ENCODE data around the gene TSKU. TPM values are rescaled to one million over a fixed set of nuclear protein-coding genes. Genes with fewer than 3 reads are reported as not detected.

The TSKU gene
- total and polyA plus RNA-seq, 9 of the 15 experiments (the other 6 are each of a cell fraction or from before 2014, with no cell fraction given) = 0.60 to 11.9 (median 8.4) TPM

DNA sequence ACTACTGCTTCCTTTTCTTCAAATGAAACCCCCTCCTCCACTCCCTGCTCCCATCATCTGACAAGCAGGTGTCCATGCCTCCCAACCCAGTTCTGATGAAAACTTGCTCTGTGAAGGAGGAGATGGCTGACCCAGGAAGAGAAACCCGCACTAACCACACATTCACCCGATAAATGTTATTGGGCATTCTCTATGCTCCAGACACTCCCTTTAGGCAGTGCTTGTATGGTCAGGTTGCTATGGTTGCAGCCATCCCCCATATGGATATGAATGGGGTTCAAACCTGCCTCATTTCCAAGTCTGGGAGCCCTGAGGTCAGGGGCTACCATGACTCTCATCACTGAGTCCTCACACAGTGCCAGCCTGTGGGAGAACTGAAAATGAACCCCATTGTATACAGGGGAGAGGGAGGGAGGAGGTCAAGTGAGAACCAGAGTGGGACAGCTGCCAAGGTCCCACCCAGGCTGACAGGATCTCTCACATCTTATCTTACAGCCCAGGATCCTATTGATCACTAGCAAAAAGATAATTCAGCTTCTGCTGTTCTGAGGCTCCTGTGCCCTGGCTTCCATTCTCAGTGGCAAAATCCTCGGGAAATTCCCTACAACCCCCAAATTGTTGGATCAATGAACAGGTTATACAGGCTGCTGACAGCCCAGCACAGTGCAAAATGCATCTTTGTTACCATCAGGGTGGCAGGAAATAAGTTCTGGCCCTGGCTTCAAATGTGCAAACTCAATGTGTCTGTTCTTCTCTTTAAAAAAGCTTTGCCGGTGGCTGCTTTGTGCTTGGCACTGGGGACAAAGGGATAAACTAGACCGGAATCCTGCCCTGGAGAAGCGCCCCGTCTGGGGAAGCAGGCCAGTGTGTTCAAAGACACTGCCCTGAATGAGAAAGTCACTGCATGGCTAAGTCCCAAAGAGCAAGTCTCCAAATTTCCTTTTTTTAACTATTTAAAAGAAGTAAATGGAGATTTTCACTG, 54.8 kb downstream of the TSKU start:
- Histone ChIP-seq H3K9me3 (replicated peaks; ENCODE audit: control insufficient read depth, insufficient read depth, low read depth, low read length) (no peaks in the 10 kb centered on the region), H3K4me2 (ENCODE audit: insufficient read depth, low read length) (peak overlapping the region; percentile 6; the same call in 1 of the 2 replicates), H3K4me3 (no peak overlapping the region), H3K27ac (ENCODE audit: extremely low read depth, low read depth, low read length) (no peak overlapping the region), H3K36me3 (ENCODE audit: control insufficient read depth, insufficient read depth, low read length) (no peaks in the 10 kb centered on the region), H3K27me3 (ENCODE audit: control insufficient read depth in 2 of 2, insufficient read depth in 2 of 2, low read length in 2 of 2) (no peaks in the 10 kb centered on the region), H3K9ac (ENCODE audit: insufficient read depth in 1 of 2, low read depth in 2 of 2, low read length in 2 of 2) (peak overlapping the region in 1 of 2 experiments; percentile 72; a peak in 1 of 4 replicates), H2AFZ (ENCODE audit: low read depth, low read length) (peak overlapping the region; percentile 48), H3K79me2 (ENCODE audit: control insufficient read depth, insufficient read depth, low read length) (no peaks in the 10 kb centered on the region), H4K20me1 (replicated peaks; ENCODE audit: control insufficient read depth, insufficient read depth, low read length) (no peaks in the 10 kb centered on the region), H3K4me1 (replicated peaks in 1 of 2; ENCODE audit: control insufficient read depth in 2 of 2, insufficient read depth in 2 of 2, low read length in 2 of 2) (peaks cover 24 to 28% of the 10 kb centered on the region in 2 experiments; a peak in 3 of 5 replicates), H3K9me1 (ENCODE audit: control insufficient read depth, insufficient read depth, low read length) (no peaks in the 10 kb centered on the region)
- CTCF ChIA-PET (ENCODE audit: low intra/inter-chr PET ratio) = interaction anchor here (1.5 to 3.9 kb wide), 3 partner anchors 28 to 104 kb away, joined by 4 to 17 read pairs (median 9); no protein-coding TSS in a partner anchor
- DNase-seq (ENCODE audit: extremely low read depth in 1 of 4, low spot score in 3 of 4) (no peak), ATAC-seq (peak; percentile 7; the same call in 2 of the 3 replicates), FAIRE-seq (peak; percentile 35)
- peak; percentile 51 for TF ChIP-seq NFIC (IDR thresholded peaks at IDR 0.05)
- peak; percentile 40 for TF ChIP-seq GABPA (tag; conservative IDR thresholded peaks at IDR 0.05; ENCODE audit: low read depth)
- no peak for TF ChIP-seq SIRT6 (IDR thresholded peaks at IDR 0.05; ENCODE audit: low read depth, low read length)
- 0 out of 2 replicates have a peak, but pooled peaks have one; percentile 14 for TF ChIP-seq CBFA2T2 (conservative IDR thresholded peaks at IDR 0.05)
- 0 out of 2 replicates have a peak, but pooled peaks have one; percentile 15 for TF ChIP-seq ARID1B (IDR thresholded peaks at IDR 0.05)
- TF ChIP-seq NR4A1 (CRISPR knock-in tag; IDR thresholded peaks at IDR 0.05) = no peak
- TF ChIP-seq NR4A1 (tag; IDR thresholded peaks at IDR 0.05) = 0 out of 2 replicates have a peak, but pooled peaks have one; percentile 56
- no peak for TF ChIP-seq ZNF696 (CRISPR knock-in tag; conservative IDR thresholded peaks at IDR 0.05)
- no peak for TF ChIP-seq EZH2 (IDR thresholded peaks at IDR 0.05; ENCODE audit: borderline replicate concordance, low read depth, low read length)
- TF ChIP-seq MAFK (IDR thresholded peaks at IDR 0.05; ENCODE audit: low read length) = no peak
- TF ChIP-seq RFX1 (IDR thresholded peaks at IDR 0.05) = peak; percentile 68
- TF ChIP-seq FOXJ2 (tag; IDR thresholded peaks at IDR 0.05) = peak; percentile 29; the same call in 1 of the 2 replicates
- no peak for TF ChIP-seq NR2C2 (CRISPR knock-in tag; IDR thresholded peaks at IDR 0.05)
- TF ChIP-seq NR2C2 (tag; IDR thresholded peaks at IDR 0.05) = peak; percentile 60
- TF ChIP-seq, protein P1, sequence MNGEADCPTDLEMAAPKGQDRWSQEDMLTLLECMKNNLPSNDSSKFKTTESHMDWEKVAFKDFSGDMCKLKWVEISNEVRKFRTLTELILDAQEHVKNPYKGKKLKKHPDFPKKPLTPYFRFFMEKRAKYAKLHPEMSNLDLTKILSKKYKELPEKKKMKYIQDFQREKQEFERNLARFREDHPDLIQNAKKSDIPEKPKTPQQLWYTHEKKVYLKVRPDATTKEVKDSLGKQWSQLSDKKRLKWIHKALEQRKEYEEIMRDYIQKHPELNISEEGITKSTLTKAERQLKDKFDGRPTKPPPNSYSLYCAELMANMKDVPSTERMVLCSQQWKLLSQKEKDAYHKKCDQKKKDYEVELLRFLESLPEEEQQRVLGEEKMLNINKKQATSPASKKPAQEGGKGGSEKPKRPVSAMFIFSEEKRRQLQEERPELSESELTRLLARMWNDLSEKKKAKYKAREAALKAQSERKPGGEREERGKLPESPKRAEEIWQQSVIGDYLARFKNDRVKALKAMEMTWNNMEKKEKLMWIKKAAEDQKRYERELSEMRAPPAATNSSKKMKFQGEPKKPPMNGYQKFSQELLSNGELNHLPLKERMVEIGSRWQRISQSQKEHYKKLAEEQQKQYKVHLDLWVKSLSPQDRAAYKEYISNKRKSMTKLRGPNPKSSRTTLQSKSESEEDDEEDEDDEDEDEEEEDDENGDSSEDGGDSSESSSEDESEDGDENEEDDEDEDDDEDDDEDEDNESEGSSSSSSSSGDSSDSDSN (IDR thresholded peaks at IDR 0.05; ENCODE audit: borderline replicate concordance in 1 of 2, low read depth in 2 of 2, low read length in 2 of 2) = no peak
- TF ChIP-seq CBFA2T3 (IDR thresholded peaks at IDR 0.05) = 0 out of 2 replicates have a peak, but pooled peaks have one; percentile 25
- POLR2A ChIA-PET = interaction anchor here (0.7 kb wide), 2 partner anchors 29 to 1294 kb away, joined by 3 read pairs; no protein-coding TSS in a partner anchor
- WGBS (ENCODE audit: insufficient coverage, low coverage, missing lambda C conversion rate) = 47% methylated on average over 7 of the region's 7 CpGs
- in situ Hi-C loops (cut with MboI) (no loop called here), intact Hi-C loops (cut with micrococcal nuclease) (loop anchor here (1.0 to 5.0 kb wide), 4 partner anchors 28 to 104 kb away; no protein-coding TSS in a partner anchor)
- no TSS peak for BruUV-seq (replicated peaks)

All from K562 (cell line).